ENCODE results near the gene IL18RAP.

Gene IL18RAP

DNA sequence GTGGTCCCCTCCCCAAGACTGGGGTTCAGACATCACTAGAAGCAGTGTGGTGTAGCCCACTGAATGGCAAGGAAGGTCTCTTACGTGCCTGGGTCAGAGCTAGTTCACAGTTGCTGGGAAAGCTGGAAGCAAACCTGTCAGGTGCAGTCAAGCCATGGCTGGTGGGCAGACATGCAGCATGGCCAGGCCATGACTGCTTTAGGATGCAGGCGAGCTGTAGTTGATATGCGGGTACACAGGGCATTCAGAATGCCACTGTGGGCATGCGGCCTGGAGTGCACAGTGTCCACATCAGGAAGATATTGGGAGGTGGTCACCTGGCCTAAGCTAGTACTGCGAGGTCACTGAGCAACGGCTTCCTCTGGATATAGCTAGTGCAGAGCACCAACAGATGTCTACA, 38.2 kb downstream of the IL18RAP start:
- DNase-seq = no peak

- DNase-seq = no peak
Observed at GRCh38 chr2:102463160-102463559, 40.2 kb downstream of the IL18RAP start.

- DNase-seq = no peak
Observed at GRCh38 chr2:102470168-102470567, 47.2 kb downstream of the IL18RAP start.

DNA sequence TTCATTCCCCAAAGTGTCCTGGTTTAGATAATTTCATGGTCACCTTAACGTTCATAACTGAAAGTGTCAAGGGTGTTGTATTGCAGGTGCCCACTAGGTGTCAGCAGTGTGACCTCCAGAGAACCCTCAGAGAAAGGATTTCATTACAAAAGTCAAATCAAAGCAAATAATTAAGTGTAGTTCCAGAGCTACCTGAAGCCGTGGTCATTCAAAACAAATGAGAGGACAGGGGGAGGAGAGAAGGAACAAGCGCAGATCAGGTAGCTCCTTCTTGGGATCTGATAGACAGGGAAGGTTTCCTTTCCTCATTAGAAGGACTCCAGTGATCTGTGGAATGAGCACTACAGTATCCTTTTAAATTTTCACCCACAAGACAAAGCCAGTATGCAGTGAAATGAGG, 50.1 kb downstream of the IL18RAP start, which contains the start of gene SLC9A4:
Gene SLC9A4, plus strand, starts transcription at position 207 of the 400 bp plus-strand sequence. CDS start 534 bp downstream, outside the sequence.
- DNase-seq = peak; percentile 26

DNA sequence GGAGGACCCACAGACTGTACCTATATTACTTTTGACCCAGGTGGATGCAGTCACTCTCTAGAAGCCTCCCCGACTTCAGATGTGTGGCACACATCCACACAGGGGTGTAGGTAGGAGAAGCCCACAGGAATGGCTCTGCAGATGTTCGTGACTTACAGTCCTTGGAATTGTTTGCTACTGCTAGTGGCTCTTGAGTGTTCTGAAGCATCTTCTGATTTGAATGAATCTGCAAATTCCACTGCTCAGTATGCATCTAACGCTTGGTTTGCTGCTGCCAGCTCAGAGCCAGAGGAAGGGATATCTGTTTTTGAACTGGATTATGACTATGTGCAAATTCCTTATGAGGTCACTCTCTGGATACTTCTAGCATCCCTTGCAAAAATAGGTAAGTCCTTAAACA, 50.7 kb downstream of the IL18RAP start:
- DNase-seq = no peak

DNA sequence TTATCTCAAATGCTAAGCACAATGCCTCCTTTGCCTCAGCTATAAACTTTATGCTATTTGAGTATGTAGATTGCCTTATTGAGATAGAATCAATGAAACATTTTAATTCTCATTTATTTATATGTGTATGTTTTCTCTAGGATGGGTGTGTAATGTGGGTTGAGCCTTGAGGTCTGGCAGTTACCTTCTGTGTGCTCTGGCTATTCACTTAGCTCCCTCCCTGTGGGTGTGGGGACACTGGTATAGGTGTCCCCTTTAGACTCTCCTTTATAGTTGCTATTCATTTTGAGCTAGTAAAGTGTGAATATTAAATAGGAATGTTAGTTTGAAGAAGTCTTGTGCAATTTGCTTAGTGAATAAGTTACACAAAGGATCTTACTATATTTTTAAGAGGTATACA, 51.8 kb downstream of the IL18RAP start:
- DNase-seq = no peak

DNA sequence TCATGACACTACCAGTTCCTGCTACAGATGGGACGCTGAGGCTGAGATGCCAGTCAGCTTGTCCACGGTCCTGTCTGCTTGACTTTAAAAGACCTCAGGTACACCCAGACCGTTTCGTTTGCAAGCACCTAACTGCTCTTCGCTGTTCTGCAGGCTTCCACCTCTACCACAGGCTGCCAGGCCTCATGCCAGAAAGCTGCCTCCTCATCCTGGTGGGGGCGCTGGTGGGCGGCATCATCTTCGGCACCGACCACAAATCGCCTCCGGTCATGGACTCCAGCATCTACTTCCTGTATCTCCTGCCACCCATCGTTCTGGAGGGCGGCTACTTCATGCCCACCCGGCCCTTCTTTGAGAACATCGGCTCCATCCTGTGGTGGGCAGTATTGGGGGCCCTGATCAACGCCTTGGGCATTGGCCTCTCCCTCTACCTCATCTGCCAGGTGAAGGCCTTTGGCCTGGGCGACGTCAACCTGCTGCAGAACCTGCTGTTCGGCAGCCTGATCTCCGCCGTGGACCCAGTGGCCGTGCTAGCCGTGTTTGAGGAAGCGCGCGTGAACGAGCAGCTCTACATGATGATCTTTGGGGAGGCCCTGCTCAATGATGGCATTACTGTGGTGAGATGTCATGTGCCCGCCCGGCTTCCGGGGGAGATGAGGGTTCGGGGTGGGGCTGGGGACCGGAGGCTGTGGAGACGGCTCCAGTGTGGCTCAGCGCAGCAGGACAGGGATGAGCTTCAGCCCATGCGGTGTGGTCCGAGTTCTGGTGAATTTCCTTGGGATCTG, 55.9 kb downstream of the IL18RAP start:
- DNase-seq = no peak

DNA sequence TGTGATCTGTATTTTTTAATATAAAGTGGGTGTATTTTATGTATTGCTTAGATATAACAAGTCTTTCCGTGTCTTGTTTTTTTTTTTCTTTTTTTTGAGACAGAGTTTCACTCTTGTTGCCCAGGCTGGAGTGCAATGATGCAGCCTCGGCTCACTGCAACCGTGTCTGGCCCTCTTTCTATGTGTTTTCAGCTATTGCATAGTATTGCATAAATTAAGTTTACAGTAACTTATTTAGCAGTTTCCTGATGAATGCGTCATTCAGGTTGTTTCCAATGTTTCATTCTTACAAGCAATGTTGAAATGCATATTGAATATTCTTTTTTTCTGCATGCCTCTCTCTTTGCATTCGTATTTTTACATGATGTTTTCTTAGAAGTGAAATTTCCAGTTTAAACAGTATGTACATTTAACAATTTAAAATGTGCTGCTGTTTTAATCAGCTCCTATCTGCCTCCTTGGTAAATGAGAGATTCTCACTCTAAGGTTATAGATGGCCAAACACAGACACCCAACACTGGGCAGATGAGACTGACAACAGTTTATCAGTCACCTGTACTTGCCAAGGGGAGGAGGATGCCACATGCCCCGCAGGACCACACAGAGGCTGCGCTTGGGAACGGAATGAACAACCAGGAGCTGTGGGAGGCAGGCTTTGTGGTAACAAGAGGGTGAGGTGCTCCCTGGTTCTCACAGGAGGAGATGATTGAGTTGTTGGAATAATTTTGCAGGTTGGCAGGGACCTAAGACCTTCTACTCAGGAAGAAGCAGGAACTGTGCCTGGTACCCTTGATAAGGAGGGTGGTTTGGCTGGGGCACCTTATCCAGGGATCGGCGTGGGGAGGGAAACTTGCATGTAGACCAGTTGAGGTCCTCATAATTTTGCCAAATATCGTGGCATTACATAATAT, 57.6 kb downstream of the IL18RAP start:
- peak; percentile 17 for DNase-seq

- no peak for DNase-seq
Observed at GRCh38 chr2:102481931-102482330, 59.0 kb downstream of the IL18RAP start.

- no peak for DNase-seq
Observed at GRCh38 chr2:102483086-102483485, 60.1 kb downstream of the IL18RAP start.

DNA sequence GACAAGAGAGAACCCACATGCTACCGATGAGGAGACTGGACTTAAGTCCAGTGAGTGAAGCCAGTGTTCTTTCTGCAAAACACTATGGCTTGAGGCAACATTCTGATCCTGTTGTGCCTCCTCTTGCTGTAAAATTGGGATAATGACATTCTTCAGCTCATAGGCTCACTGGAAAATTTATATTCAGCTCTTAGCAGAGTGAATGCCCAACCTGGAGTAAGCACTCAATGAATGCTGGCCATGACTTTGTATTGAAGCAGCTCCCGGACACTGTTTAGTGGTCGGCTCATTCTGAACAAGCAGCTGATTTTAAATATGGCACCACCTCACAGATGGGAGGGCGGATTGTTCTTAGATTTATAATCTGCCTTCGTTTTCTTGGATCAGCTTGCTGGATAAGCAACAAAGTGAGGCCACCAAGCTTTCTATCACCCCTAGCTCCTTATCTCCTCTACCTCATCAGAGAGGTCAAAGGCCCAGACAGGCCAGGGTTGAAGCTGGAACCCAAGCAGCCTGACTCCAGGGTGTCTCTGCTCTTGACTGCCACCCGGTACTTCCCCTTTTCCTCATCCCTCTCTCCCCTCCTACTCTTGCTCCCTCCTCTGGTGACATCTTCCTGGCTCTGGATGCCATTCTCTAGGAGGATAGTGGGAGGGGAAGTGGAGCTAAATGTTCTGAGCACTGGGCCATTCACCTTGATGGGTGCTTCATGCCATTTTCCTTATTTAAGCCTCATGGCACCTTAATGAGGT, 61.5 kb downstream of the IL18RAP start:
- DNase-seq = no peak

DNA sequence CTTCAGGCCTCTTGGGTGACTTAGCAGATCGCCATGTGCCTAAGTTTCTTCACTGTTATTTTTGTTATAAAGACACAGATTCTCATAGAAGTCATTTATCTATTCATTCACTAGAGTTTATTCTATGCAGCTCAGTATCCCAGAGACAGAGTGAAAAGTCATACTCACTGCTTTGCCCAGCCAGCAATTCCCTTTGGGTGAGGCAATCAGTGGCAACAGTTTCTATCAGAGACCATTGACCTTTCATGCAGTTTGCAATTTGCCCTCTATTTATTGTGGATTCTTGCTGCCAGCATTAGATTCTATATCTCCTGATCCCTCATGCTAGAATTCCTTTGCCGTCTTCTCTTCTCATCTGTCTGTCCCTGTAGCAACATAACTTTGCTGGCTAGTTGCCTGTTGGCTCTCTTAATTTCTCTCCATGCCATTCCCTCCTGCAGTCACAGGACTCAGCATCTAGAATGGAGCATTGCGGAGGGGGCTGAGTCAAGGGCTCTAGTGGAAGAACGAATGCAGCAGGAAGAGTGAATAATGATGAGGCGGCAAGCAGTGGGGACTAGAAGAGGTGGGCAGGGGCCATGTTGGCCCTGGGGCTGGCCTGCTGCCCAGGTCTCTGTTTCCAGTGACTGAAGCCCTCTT, 62.3 kb downstream of the IL18RAP start:
- DNase-seq = no peak

DNA sequence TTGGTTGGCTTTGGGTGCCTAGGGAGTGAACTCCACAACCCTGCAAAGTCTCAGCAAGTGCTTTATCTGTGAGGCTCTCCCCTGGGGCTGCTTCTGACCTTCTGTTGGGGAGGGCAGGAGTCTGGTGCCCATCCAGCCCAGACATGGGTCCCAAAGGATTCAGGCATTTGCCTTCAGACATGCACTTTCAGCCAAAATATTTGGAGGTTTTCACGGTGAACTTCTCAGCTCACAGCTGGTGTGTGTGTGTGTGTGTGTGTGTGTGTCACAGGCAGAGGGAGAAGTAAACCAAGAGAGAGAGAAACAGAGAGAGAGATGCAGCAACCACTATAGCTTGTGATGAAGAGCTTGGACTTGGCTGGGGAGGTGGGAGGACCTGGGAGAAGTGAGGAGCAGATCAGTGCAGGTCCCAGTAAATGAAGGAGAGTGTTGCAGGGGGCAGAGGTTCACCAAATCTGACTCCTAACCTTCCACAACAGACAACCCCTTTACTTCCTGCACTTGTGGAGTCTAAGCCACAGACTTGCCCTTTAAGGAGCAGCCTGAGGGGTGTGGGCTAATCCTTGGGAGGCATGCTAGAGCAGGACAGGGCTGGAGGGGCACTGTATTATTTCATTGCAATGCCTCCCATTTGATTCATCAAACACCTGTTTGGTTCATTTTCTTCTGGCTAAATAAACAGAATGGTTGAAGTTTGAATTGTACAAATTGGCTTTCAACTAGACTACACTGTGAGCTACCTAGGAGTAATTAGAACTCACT, 64.2 kb downstream of the IL18RAP start:
- DNase-seq = no peak

DNA sequence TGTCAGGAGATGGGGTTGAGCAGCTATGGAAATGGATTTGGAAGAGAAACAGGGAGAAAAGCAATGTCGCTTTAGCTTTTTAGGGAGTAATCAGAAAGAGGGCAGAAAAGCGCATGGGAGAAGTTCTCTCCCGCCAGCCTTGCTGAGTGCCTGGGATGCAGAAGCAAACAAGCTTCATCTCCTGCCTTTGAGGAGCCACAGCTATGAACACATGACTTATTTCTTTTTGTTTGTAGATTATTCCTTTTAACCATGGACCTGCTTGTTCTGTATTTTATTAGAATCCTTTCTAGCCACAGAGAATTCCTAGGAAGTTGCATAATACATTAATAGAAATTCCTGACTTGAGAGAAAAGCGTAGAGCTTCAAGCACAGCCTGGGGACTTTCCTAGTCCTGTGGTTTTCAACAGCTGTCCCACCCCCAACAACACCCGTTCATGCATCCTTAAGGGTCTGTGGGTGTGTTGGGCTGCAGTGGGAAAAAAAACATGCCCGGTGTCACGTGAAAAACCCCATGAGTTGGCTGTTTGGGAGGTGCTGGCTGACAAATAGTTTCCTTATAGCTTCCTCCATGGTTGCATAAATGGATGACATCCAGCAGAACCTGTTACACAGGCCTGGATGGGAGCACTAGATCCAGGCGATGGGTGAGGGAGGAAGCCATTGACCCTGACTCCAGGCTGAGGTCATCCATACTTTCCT, 65.0 kb downstream of the IL18RAP start:
- no peak for DNase-seq

- no peak for DNase-seq
Observed at GRCh38 chr2:102489646-102490045, 66.7 kb downstream of the IL18RAP start.

DNA sequence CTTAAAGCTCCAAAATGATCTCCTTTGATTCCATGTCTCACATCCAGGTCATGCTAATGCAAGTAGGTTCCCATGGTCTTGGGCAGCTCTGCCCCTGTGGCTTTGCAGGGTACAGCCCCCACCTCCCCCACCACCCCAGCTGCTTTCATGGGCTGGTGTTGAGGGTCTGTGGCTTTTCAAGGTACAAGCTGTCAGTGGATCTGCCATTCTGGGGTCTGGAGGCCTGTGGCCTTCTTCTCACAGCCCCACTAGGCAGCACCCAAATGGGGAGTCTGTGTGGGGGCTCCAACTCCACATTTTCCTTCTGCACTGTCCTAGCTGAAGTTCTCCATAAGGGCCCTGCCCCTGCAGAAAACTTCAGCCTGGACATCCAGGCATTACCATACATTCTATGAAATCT, 69.0 kb downstream of the IL18RAP start:
- DNase-seq = no peak

DNA sequence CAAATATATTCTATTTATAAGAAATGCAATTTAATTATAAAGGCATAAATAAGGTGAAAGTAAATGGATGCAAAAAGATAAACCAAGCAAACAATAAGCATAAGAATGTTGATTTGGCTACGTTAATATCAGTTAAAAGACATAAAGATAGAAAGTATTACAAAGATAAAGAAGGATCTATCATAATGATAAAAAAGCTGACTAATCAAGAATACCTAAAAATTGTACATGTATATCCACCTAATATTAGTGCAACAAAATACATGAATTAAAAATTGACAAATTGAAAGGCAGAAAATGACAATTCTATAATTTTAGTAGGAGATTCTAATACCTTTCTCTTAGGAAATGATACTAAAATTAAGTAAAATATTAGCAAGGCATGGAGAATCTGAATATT, 71.6 kb downstream of the IL18RAP start:
- DNase-seq = no peak

DNA sequence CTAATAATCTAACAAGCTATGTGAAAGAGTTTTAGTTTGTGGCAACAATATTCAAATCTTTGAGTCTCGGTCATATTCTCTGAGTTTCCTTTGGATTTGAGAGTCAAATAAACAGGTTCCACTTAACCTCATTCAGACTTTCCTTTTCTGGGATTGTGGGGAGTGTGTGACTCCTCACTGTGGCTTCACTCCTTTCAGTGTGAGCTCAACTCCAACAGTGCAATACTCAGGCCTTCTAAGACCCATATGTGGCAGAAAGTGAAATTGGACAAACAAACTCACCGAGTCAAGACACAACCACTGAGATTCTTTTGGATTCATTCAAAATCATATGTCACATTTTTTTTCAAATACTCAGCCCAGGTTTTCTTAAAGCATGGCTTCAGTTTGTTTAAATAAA, 75.5 kb downstream of the IL18RAP start:
- DNase-seq = no peak

GRCh38 chr2:102499558-102499957, 76.6 kb downstream of the IL18RAP start:
- DNase-seq = no peak
